ENCODE data around the gene SUGCT.

The SUGCT gene

GRCh38 chr7:40700653-40701421 is 566.0 kb downstream of the SUGCT start:
- peak; percentile 18 for DNase-seq

DNA sequence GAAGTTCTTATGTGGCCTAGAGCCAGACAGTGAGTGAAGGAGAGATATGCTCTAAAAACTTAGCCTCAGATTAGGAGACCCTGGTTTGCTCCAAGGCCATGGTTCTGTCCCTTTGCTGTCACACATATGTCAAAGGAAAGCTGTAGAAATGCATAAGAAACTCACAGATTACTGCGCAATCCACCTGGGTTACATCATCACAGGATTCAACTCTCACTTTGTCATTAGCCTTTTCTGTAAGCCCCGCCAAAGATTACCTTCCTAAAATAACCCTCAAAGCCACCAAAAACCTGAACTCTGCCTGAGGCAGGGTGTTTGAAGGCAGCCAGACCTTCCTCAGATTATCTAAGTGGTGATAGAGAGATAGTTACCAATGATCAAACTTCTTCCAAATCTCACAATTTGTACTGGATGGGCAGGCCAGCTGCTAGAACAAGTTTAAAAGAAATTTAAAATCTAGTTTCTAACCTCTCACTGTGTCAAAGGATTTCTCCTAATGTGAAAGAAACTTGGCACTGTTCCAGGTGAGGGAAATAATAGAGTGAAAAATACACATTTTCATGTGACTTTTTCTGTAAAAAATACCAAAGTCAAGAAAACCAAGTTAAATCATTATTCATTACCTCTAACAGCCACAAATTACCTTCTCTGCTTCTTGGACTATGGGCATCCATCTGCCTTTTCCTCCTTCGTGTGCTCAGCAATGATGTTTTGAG is 567.2 kb downstream of the SUGCT start:
- DNase-seq, result no peak

DNA sequence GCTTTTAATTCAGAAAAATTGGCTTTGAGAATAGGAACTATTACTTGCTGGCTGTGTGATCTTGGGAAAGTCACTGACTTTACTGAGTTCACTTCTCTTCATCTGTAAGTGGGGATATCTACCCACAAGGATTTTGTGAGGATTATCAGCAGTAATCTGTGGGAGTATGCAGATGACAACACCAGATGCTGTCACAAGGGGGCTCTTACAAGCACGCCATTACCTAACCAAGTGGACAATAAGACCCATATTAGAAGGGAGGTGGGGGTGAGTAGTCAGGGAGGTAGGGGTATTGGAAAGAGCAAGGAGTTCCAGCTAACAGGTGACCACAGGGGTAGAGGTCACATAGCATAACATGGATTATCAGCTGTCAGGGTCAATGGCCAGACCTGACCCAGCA is 569.4 kb downstream of the SUGCT start:
- DNase-seq, result no peak

DNA sequence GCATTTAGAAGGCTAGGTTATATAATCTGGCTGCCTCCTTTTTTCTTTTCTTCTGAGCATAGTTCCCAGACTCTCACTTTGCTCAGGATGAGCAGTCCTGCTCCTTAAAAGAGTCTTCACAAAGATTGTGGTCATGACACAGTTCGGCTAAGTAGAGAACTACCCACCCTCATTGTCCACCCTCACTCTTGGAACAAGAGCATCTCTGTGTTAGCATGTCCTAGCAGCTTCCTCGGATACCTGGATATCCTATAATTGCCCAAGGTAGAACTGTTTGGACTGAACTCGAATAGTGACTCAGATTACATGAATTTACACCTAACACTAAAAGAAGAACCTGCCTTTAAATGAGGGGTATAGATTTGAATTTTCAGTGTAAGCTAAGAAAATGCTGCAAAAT is 572.0 kb downstream of the SUGCT start:
- DNase-seq, result no peak

DNA sequence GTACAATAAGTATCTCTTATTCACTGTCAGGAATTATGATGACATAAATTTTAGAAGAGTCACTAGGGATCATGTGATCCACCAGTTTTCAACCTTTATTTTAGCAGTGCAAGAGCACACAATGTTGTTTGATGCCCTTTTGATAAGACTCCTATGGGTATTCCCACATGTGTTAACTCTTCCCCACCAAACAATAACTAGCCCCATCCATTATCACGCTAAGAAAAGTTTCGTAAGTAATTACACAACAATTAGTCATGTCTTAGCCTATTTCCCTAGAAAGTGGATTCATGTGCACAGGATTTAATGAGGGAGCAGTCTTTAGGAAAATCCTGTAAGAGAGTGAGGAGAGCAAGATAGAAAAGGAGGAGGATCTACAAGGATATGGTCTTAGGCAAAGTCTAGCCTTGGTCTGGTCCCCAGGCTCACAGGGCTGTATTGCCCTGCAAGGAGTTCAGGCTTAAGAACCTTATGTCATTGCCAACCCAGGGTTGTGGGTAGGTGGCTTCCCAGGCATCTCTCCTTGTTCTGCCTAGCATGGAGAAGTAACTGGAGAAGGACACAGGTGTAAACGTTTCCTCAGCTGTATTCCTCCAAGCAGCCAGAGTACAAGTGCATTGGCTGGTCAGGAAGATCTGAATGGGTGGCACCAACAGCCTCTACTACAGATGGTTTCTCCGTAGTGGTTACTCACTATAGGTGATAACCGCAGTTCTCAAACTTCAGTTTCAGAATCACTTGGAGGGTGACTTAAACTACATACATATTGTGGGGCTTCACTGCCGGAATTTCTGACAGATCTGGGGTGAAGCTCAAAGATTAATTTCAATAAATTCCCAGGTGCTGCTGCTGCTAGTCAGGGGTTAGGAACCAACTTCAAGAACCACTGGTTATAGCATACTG is 574.5 kb downstream of the SUGCT start:
- DNase-seq, result no peak

DNA sequence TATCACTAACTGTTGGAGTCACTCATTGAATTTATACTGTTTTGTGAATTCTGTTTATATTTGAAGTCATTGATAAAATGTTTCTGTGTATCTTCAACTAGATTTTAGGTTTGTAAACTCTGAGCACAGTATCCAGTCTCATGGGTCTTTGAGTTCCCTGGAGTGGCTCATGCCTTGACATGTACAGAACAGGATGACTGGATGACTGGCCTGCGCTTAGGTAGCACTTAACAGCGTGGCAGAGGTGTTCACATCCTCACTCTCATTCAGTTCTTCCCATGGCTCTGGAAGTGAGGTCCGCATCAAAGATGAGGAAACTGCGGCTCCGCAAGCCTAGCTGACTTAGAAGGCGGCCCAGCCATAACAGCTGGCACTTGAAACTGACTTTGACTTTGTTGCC is 576.9 kb downstream of the SUGCT start:
- no peak for DNase-seq

DNA sequence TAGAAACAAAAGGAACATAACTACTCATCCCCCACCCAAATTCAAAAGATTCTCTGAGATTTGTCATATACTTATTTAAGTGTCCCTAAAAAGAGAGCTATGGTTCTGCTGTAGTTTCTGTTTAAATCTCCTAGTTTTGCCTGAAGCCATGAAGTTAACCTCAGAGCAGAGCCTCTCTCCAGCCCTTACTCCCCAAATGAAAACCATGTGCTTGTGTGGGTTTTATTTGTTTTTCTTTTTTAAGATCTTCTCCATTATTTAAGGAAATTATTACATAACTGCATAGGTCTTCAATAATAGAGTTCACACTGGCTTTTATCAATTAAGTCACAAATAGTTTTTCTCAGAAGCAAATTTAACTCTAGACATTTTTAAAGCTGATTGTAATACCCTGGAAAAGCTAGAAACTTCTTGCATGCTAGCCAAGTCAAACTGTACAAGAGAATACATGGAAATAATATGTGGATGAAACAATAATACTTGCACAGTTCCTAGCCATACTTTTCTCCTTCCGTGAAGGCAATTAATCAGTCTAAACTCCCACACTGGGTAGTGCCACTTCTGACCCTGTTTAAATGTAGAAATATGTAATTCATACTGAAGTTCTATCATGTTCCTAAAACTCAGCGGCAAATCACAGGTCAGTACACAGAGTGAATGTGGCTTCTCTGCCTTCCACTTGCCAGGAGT is 579.7 kb downstream of the SUGCT start:
- no peak for DNase-seq

- no peak for DNase-seq
These were observed 580.2 kb downstream of the SUGCT start for GRCh38 chr7:40715053-40715430.

GRCh38 chr7:40716052-40716451 is 581.2 kb downstream of the SUGCT start:
- no peak for DNase-seq

DNA sequence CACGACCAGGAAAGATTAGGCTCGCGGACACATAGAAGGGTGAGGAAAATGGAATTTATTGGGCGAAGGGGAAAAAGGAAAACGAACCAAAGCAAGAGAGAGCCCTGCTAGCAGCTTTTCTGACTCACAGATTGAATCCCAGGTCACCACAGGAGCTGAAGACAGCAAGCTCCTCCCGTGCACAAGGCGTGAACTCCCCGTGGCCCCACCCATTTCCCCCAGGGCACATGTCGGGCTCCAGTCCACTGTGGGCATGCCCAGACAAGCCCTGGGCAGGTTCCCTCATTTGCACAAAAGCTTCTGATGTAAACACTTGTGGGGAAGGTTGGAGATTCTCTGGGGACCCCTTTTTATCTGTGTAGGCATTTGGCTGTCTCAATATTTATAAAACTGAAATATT is 582.4 kb downstream of the SUGCT start:
- peak; percentile 25 for DNase-seq

DNA sequence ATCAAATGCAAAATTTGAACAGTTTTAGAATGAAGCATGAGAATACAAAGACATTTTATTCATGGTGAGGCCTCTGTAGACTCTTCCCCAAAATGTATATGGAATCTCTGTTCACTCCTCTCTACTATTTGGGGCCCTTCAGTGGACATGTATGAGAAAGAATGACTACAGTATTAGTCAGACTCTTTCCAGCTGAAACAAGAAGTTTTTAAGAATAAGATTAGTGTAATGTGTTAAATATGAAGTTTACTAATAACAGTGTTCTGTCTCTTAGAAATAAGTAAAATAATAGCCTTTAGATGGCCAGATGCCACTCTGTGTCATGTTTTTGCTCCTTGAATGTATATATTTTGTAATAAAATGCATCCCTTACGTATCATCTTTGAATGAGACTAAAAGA is 585.6 kb downstream of the SUGCT start:
- DNase-seq, result no peak

DNA sequence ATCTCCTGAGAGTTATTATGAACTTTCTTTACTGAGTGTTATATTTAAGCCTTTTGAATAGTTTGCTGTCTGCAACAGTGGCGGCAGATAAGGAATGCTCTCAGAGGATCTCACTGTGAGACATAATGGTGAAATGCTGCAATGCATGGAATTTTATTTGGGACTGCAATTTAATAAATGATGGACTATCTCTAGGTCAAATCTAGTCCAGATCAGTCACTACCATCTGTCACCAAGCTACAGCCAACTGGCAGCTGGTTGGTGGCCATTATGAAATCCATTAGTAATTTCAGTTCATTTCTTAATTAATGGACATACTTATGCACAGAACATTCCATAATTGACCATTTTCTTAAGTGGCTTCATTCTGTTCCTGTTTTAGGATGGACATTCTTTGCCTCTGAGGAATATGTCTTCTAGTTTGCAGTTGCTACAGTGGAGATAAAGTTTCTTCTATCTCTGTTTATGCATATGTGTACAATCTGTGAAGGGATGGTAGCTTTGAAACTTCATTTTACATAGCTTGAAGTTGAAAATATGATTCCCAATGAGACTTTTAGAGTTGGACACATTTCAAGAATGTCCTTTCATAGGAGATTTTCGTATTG is 586.6 kb downstream of the SUGCT start:
- no peak for DNase-seq

GRCh38 chr7:40722242-40722641 is 587.4 kb downstream of the SUGCT start:
- DNase-seq, result no peak

GRCh38 chr7:40723829-40724228 is 589.0 kb downstream of the SUGCT start:
- DNase-seq, result no peak

DNA sequence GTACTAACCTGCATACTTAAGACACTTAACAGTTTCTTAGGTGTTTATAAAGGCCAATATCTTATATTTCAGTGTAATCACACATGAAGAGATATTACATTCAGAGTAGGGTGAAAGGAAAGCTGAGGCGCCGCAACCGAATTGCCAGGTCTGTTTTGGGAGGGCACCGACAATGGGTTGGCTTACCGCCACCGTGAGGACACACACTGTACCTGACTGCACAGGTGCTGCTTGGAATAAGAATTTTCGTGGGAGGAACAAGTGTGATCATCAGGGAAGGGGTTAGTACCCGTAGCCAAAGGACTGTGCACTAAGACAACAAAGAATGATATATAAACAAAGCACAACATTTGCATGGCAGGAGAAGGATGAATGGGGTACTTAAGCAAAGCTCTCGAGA is 591.8 kb downstream of the SUGCT start:
- DNase-seq, result no peak

DNA sequence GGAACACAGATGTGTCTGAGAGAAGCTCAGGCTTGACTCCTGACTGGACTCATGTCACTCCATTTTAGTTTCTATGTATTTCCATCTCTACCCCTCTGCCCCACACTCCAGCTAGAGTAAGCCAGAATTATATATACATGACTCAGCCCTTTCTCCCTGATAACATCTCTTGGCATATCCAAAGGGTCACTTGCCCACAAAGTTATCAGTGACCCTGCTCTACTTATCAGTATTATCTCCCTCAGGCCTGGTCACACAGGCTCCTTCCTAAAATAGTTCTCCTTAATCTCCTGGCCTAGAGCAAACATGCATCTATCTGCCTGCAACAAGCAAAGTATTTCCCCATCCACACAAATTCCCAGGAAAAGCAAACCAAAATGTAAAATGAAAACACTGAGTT is 598.3 kb downstream of the SUGCT start:
- no peak for DNase-seq

DNA sequence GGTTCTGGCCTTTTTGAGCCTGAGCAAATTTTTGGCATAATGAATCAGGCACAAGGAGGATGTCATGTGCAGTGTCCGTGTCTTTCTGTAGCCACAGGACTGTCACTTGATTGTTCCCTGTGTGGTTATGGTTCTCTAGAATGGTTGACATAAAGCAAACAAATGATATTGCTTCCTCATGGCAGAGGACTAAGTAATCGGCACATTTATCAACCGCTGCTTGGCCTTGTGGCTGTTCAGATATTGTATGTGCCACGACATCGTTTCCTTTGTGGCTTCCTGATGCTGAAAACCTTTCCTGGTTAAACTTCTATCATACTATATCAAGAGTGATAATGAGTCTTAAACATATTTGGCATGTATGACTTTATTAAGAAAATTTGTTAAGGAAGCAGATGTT is 598.8 kb downstream of the SUGCT start:
- DNase-seq, result no peak

- DNase-seq, result no peak
These were observed 604.5 kb downstream of the SUGCT start for GRCh38 chr7:40739257-40739656.

DNA sequence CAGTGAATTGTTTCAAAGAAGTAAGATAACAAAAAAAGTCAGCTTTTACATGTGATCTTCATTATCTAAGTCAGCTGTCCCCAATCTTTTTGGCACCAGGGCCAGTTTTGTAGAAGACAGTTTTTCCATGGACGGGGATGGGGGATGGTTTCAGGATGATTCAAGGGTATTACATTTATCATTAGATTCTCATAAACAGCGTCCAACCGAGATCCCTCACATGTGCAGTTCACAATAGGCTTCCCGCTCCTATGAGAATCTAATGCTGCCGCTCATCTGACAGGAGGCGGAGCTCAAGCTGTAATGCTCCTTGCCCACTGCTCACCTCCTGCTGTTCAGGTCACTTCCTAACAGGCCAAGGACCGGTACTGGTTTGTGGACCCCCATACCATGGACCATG is 607.5 kb downstream of the SUGCT start:
- no peak for DNase-seq

GRCh38 chr7:40746841-40747556 is 612.2 kb downstream of the SUGCT start:
- no peak for DNase-seq

DNA sequence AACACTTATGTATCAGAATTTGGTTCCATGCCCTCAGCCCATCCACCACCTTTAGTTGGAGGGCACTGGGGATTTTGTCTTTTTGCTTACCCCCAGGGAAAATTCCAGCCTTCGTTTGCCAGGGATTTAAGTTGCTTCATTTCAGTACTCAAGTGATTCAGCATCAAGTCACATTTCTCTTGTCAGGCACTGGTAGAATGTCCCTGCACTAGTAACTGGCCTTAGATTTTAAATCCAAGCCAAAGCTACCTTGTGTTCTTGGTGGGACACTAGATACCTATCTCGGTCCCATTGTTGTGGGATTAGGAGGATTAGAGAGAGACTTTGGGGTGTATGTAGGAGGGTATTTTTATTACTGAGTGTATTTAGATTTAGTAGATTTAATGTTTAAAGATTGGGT is 613.1 kb downstream of the SUGCT start:
- no peak for DNase-seq

- DNase-seq, result no peak
These were observed 615.1 kb downstream of the SUGCT start for GRCh38 chr7:40749877-40750276.
